GM21737 (cell line): ENCODE results near the gene NUDT6.
"Not testable (repeated sequence)": the region's sequence is repeated elsewhere in the genome, so short reads cannot be mapped to it uniquely, and the experiment has no call there.

ENCODE experiments used
- ATAC-seq: cut with Tn5 transposase; IDR thresholded peaks from one replicate; pipeline ENCODE4 v1.9.1; 2021; ENCODE audit warnings: mild to moderate bottlenecking, moderate library complexity; ENCODE audit not compliant: unreplicated experiment

Gene NUDT6

GRCh38 chr4:122879001-122879400 lies 43.4 kb downstream of the NUDT6 start:
- no peak for ATAC-seq

- no peak for ATAC-seq
Observed at GRCh38 chr4:122876456-122876855, 45.9 kb downstream of the NUDT6 start.

GRCh38 chr4:122875949-122876348 lies 46.4 kb downstream of the NUDT6 start:
- ATAC-seq: no peak

DNA sequence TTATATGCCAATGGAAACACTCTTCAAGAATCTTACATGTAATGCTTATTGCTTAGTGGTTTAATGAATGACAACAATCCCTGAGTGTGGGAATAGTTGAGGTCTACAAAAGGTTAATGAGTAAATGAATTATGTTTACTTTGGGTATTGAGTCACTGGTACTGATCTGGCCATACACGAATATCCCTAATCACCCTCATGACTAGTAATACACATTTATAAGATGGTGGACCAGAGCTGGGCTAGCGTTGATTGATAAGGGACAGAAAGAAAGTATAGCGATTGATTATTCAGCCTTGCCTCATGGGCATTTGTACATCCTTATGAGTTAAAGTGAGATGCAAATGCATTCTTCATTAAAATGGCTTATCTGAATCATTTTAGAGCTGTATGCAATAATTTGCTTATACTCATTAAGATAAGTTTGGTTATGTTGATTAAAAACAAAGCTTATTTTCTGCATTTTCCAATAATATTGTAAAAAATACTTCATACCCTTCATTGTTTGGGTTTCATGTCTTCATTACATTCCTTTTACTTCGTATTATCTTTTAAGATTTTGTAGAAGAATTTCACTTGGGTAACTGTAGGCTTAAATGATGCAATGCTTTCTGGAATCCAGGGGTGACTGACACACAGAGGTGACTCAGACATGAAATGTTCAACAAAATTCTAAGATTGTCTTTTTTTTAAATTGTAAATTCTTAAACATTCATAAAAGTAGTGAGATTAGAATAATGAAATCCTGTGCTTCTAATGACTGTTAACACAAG lies 48.4 kb downstream of the NUDT6 start:
- ATAC-seq: no peak

- no peak for ATAC-seq
Observed at GRCh38 chr4:122873146-122873545, 49.3 kb downstream of the NUDT6 start.

DNA sequence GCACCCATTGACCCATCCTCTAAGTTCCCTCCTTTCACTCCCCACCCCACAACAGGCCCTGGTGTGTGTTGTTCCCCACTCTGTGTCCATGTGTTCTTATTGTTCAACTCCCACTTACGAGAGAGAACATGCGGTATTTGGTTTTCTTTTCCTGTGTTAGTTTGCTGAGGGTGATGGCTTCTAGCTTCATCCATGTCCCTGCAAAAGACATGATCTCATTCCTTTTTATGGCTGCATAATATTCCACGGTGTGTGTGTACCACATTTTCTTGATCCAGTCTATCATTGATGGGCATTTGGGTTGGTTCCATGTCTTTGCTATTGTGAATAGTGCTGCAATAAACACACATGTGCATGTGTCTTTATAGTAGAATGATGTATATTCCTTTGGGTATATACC lies 54.2 kb downstream of the NUDT6 start:
- not testable (repeated sequence) for ATAC-seq

DNA sequence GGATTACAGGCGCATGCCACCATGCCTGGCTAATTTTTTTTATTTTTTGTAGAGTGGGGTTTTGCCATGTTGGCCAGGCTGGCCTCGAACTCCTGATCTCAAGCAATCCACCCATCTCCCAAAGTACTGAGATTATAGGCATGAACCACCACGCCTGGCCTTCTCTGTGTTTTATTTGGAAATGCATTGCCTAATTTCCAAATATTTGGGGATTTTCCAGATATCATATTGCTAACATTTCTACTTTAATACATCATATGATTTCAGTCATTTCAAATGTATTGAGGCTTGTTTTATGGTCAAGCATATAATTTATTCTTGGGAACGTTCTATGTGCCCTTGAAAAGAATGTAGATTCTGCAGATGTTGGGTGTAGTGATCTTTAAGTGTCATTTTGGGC lies 57.0 kb downstream of the NUDT6 start:
- ATAC-seq: no peak

DNA sequence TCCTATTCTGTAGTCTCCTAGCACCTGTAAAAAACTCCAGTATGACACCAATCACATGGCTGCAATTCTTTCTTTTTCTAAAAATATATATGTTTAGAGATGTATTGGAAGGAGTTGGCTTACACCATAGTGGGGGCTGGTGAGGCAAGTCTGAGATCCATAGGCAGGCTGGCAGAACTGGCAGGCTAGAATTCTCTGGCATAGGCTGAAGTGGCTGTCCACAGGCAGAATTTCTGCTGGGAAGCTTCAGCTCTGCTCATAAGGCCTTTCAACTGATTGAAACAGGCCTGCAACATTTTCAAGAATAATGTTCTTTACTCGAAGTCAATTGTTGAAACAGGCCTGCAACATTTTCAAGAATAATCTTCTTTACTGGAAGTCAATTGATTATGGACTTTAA lies 58.8 kb downstream of the NUDT6 start:
- no peak for ATAC-seq

- no peak for ATAC-seq
Observed at GRCh38 chr4:122861172-122861943, 61.0 kb downstream of the NUDT6 start.

DNA sequence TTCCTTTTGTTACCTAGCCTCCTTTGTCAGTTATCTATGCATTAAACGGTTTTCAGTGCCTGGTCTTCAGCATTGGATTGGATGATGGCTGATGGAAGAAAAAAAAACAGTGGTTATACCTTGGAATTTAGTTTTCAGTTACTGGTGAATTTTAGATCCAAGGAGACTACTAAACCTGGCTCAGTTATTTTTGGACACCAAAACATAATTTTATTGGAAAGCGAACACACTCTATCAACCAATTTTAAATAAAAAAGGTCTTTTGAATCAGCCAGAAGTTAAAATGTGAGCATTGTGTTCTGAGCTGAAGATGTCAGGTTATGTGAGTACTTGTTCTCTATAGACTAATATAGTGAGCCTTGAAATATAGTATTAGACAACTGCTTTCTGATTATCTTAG lies 63.7 kb downstream of the NUDT6 start:
- no peak for ATAC-seq

GRCh38 chr4:122857160-122857559 lies 65.2 kb downstream of the NUDT6 start:
- no peak for ATAC-seq

DNA sequence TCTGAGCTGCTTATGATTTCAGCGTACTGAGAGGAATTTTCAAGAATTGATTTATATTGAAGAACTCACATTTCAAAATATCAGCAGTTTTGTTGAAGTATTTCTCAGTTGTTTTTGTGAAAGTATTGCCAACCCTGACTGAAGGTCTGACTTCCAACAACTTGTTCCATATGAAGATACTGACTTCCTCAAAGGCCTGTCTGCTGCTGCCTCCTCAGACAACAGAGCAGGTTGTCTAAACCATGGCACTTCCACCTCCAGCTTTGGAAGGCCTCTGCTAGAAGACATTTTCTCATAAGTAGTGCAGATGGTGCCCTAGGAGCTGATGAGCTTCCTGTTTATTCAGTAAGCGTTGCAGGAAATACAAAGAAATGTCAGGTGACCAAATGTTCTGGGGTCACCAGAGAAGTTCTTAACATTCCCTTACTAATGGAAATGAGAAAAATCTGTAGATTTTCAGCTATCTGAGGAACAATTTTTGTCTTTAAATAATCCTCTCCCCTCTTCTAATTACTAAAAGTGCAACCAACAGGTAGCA lies 67.0 kb downstream of the NUDT6 start:
- ATAC-seq: no peak

- ATAC-seq: no peak
Observed at GRCh38 chr4:122854447-122855352, 67.7 kb downstream of the NUDT6 start.

GRCh38 chr4:122851568-122851967 lies 70.8 kb downstream of the NUDT6 start:
- no peak for ATAC-seq

- ATAC-seq: not testable (repeated sequence)
Observed at GRCh38 chr4:122849789-122850188, 72.6 kb downstream of the NUDT6 start.

- no peak for ATAC-seq
Observed at GRCh38 chr4:122847931-122848330, 74.5 kb downstream of the NUDT6 start.

DNA sequence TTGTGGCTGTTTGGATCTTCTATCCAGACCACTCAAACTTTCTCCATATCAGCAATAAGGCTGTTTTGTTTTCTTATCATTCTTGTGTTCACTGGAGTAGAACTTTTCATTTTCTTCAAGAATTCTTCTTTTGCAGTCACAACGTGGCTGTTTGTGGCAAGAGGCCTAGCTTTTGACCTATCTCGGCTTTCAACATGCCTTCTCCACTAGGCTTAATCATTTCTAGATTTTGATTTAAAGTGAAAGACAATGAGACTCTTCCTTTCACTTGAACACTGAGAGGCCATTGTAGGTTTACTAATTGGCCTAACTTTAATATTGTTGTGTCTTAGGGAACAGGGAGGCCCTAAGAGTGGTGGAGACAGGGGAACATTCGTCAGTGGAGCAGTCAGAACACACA lies 76.6 kb downstream of the NUDT6 start:
- no peak for ATAC-seq

DNA sequence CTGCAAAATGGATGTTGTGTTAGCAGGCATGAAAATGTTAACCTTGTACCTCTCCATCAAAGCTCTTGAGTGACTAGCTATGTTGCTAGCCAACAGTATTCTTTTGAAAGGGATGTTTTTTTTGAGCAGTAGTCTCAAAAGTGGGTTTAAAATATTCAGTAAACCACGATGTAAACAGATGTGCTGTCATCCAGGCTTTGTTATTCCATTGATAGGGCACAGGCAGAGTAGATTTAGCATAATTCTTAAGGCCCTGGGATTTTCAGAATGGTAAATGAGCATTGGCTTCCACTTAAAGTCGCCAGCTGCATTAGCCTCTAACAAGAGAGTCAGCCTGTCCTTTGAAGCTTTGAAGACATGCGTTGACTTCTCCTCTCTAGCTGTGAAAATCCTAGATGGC lies 77.3 kb downstream of the NUDT6 start:
- no peak for ATAC-seq

DNA sequence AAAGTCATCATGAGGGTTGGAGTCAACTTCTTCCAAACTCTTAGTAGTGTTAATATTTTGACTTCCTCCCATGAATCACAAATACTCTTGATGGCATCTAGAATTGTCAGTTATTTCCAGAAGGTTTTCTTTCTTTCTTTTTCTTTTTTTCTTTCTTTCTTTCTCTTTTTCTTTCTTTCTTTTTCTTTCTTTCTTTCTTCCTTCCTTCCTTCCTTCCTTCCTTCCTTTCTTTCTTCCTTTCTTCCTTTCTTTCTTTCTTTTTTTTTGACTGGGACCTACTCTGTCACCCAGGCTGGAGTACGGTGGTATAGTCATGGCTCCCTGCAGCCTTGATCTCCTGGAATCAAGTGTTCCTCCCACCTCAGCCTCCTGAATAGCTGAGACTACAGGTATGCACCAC lies 78.0 kb downstream of the NUDT6 start:
- ATAC-seq: not testable (repeated sequence)

GRCh38 chr4:122842984-122843531 lies 79.3 kb downstream of the NUDT6 start:
- ATAC-seq: no peak
